GM12865 (cell line): ENCODE measurements around the gene PRDM16.

Source experiments
- DNase-seq: peaks from one replicate; pipeline ENCODE4 v3.0.0; 2010; ENCODE audit warnings: low read depth
- H3K4me3 ChIP-seq: 2 replicates; pipeline ENCODE4 v1.5.1; 2011; ENCODE audit warnings: mild to moderate bottlenecking, low read depth, low read length, control low read depth
- CTCF ChIP-seq: IDR thresholded peaks from 2 replicates; pipeline ENCODE4 v1.5.1; 2011; ENCODE audit warnings: low read length, control low read depth, low read depth, inconsistent platforms; ENCODE audit not compliant: insufficient read depth; ENCODE audit errors: missing control alignments

Gene PRDM16

GRCh38 chr1:3350506-3351261 is 281.7 kb downstream of the PRDM16 start:
- no peak for TF ChIP-seq CTCF
- H3K4me3 ChIP-seq: no peak overlapping the region
- DNase-seq: no peak

GRCh38 chr1:3351449-3352298 is 282.7 kb downstream of the PRDM16 start:
- TF ChIP-seq CTCF: no peak
- H3K4me3 ChIP-seq: no peak overlapping the region
- no peak for DNase-seq

GRCh38 chr1:3352299-3352951 is 283.4 kb downstream of the PRDM16 start:
- H3K4me3 ChIP-seq: no peak overlapping the region
- DNase-seq: no peak

GRCh38 chr1:3352952-3353331 is 283.9 kb downstream of the PRDM16 start:
- H3K4me3 ChIP-seq: no peak overlapping the region
- DNase-seq: no peak
- TF ChIP-seq CTCF: no peak

More at GRCh38 chr1:3352299-3352951, 283.4 kb downstream of the PRDM16 start:
- no peak for TF ChIP-seq CTCF

GRCh38 chr1:3353876-3354275 is 284.9 kb downstream of the PRDM16 start:
- TF ChIP-seq CTCF: no peak
- no peak for DNase-seq
- H3K4me3 ChIP-seq: no peak overlapping the region

GRCh38 chr1:3355089-3355488 is 286.1 kb downstream of the PRDM16 start:
- no peak for TF ChIP-seq CTCF
- no peak for DNase-seq
- no peak overlapping the region for H3K4me3 ChIP-seq
